WTC11 (cell line): ENCODE data around the gene BLVRA. TPM values are rescaled to one million over a fixed set of nuclear protein-coding genes. Genes with fewer than 3 reads are reported as not detected.

Source experiments
- ATAC-seq: fragments of 200-7000 bp; cut with Tn5 transposase; 2 replicates; pipeline ENCODE4 v1.10.0; 2021; ENCODE audit warnings: mild to moderate bottlenecking, moderate library complexity
- CTCF ChIA-PET: fragments of 300-600 bp; sonication (Branson Sonifier 250); formaldehyde crosslinking; loops from one replicate; lab custom pipeline; 2021; ENCODE audit warnings: antibody characterized with exemption; lab: Charles Lee
- POLR2A ChIA-PET: fragments of 350-600 bp; sonication (Branson Sonifier 250); formaldehyde crosslinking; loops from one replicate; lab custom pipeline; 2021; ENCODE audit warnings: antibody characterized with exemption; lab: Charles Lee
- DNase-seq: peaks from one replicate; pipeline ENCODE4 v3.0.0; 2021; ENCODE audit warnings: low spot score
- H3K27ac Mint-ChIP-seq: 2 replicates; pipeline ENCODE4 v1.8.0; 2021; ENCODE audit warnings: mixed read lengths
- H3K27me3 Mint-ChIP-seq: 2 replicates; pipeline ENCODE4 v1.8.0; 2021; ENCODE audit warnings: low read depth, mild to moderate bottlenecking, moderate library complexity, mixed read lengths
- H3K36me3 Mint-ChIP-seq: 2 replicates; pipeline ENCODE4 v1.8.0; 2021; ENCODE audit warnings: mixed read lengths
- H3K4me1 Mint-ChIP-seq: 2 replicates; pipeline ENCODE4 v1.8.0; 2022; ENCODE audit warnings: mixed read lengths
- H3K4me3 Mint-ChIP-seq: 2 replicates; pipeline ENCODE4 v1.8.0; 2021; ENCODE audit warnings: mild to moderate bottlenecking, moderate library complexity, mixed read lengths
- H3K9me3 Mint-ChIP-seq: 2 replicates; pipeline ENCODE4 v1.8.0; 2021; ENCODE audit warnings: mixed read lengths
- ATF1 ChIP-seq: sonication (generic); formaldehyde crosslinking; IDR thresholded peaks from 2 replicates; pipeline ENCODE4 v1.8.1; 2023; ENCODE audit warnings: mild to moderate bottlenecking, moderate library complexity, missing genetic modification reagents
- CREM ChIP-seq: sonication (generic); formaldehyde crosslinking; IDR thresholded peaks from 2 replicates; pipeline ENCODE4 v1.8.1; 2022; ENCODE audit warnings: mild to moderate bottlenecking, missing genetic modification reagents, moderate library complexity
- ELF4 ChIP-seq: sonication (generic); formaldehyde crosslinking; IDR thresholded peaks from 2 replicates; pipeline ENCODE4 v1.8.1; 2022; ENCODE audit warnings: low read depth, mild to moderate bottlenecking, moderate library complexity, missing genetic modification reagents
- EMX1 ChIP-seq: fragments of 250-450 bp; sonication (Bioruptor Pico); IDR thresholded peaks from 2 replicates; pipeline ENCODE4 v1.8.0; 2021; ENCODE audit warnings: mild to moderate bottlenecking
- ETV6 ChIP-seq: sonication (generic); formaldehyde crosslinking; IDR thresholded peaks from 2 replicates; pipeline ENCODE4 v1.8.1; 2022; ENCODE audit warnings: mild to moderate bottlenecking, missing genetic modification reagents
- JUN ChIP-seq: sonication (generic); formaldehyde crosslinking; IDR thresholded peaks from 2 replicates; pipeline ENCODE4 v1.8.0; 2023; ENCODE audit warnings: mild to moderate bottlenecking, missing genetic modification reagents
- KAT7 ChIP-seq: sonication (generic); formaldehyde crosslinking; IDR thresholded peaks from 2 replicates; pipeline ENCODE4 v1.8.1; 2023; ENCODE audit warnings: missing genetic modification reagents, mild to moderate bottlenecking, borderline replicate concordance
- MXD4 ChIP-seq: fragments of 250-450 bp; sonication (Bioruptor Pico); IDR thresholded peaks from 2 replicates; pipeline ENCODE4 v1.8.0; 2021; ENCODE audit warnings: mild to moderate bottlenecking, moderate library complexity, borderline replicate concordance
- NFATC4 ChIP-seq: fragments of 250-450 bp; sonication (Bioruptor Pico); IDR thresholded peaks from 2 replicates; pipeline ENCODE4 v1.9.0; 2021; ENCODE audit warnings: mild to moderate bottlenecking
- NFE2L1 ChIP-seq: sonication (generic); formaldehyde crosslinking; IDR thresholded peaks from 2 replicates; pipeline ENCODE4 v1.8.1; 2023; ENCODE audit warnings: missing genetic modification reagents
- NFYB ChIP-seq: sonication (generic); formaldehyde crosslinking; conservative IDR thresholded peaks from 2 replicates; pipeline ENCODE4 v1.8.0; 2022; ENCODE audit warnings: low read depth, missing genetic modification reagents
- NR1H2 ChIP-seq: sonication (generic); formaldehyde crosslinking; IDR thresholded peaks from 2 replicates; pipeline ENCODE4 v1.9.0; 2021; ENCODE audit warnings: mild to moderate bottlenecking, moderate library complexity, missing genetic modification reagents
- NR2C2 ChIP-seq: sonication (generic); formaldehyde crosslinking; IDR thresholded peaks from 2 replicates; pipeline ENCODE4 v1.8.0; 2022; ENCODE audit warnings: mild to moderate bottlenecking, missing genetic modification reagents
- NR3C1 ChIP-seq: sonication (generic); formaldehyde crosslinking; conservative IDR thresholded peaks from 2 replicates; pipeline ENCODE4 v1.8.1; 2023; ENCODE audit warnings: low read depth, mild to moderate bottlenecking, missing genetic modification reagents
- OVOL2 ChIP-seq: fragments of 250-450 bp; sonication (Bioruptor Pico); IDR thresholded peaks from 2 replicates; pipeline ENCODE4 v1.9.0; 2021; ENCODE audit warnings: mild to moderate bottlenecking, borderline replicate concordance
- PRRX2 ChIP-seq: fragments of 250-450 bp; sonication (Bioruptor Pico); IDR thresholded peaks from 2 replicates; pipeline ENCODE4 v1.8.0; 2021; ENCODE audit warnings: mild to moderate bottlenecking
- TEAD4 ChIP-seq: sonication (generic); formaldehyde crosslinking; IDR thresholded peaks from 2 replicates; pipeline ENCODE4 v1.8.0; 2022; ENCODE audit warnings: mild to moderate bottlenecking, missing genetic modification reagents
- TP53 ChIP-seq: sonication (generic); formaldehyde crosslinking; IDR thresholded peaks from 2 replicates; pipeline ENCODE4 v1.8.1; 2023; ENCODE audit warnings: mild to moderate bottlenecking, missing genetic modification reagents
- ZBTB21 ChIP-seq: sonication (generic); formaldehyde crosslinking; IDR thresholded peaks from 2 replicates; pipeline ENCODE4 v1.8.1; 2023; ENCODE audit warnings: mild to moderate bottlenecking, missing genetic modification reagents, borderline replicate concordance
- ZNF219 ChIP-seq: sonication (generic); formaldehyde crosslinking; IDR thresholded peaks from 2 replicates; pipeline ENCODE4 v1.8.0; 2023; ENCODE audit warnings: missing genetic modification reagents, mild to moderate bottlenecking, borderline replicate concordance
- ZNF232 ChIP-seq: sonication (generic); formaldehyde crosslinking; IDR thresholded peaks from 2 replicates; pipeline ENCODE4 v1.8.0; 2022; ENCODE audit warnings: mild to moderate bottlenecking, missing genetic modification reagents
- ZNF416 ChIP-seq: fragments of 250-450 bp; sonication (Bioruptor Pico); IDR thresholded peaks from 2 replicates; pipeline ENCODE4 v1.9.0; 2021; ENCODE audit warnings: mild to moderate bottlenecking, inconsistent platforms
- ZNF423 ChIP-seq: fragments of 250-450 bp; sonication (Bioruptor Pico); IDR thresholded peaks from 2 replicates; pipeline ENCODE4 v2.1.2; 2022; ENCODE audit warnings: mild to moderate bottlenecking, moderate library complexity
- total RNA-seq: library from RNA; stranded (reverse); gene quantifications from 3 replicates; pipeline ENCODE4 v1.2.3, GENCODE V29; 2021
- TF ChIP-seq, protein P1 (sequence below): sonication (generic); formaldehyde crosslinking; IDR thresholded peaks from 2 replicates; pipeline ENCODE4 v1.8.0; 2022; ENCODE audit warnings: mild to moderate bottlenecking, missing genetic modification reagents
- TF ChIP-seq, protein P2 (sequence below): sonication (generic); formaldehyde crosslinking; IDR thresholded peaks from 2 replicates; pipeline ENCODE4 v1.8.1; 2023; ENCODE audit warnings: mild to moderate bottlenecking, missing genetic modification reagents
- TF ChIP-seq, protein P3 (sequence below): sonication (generic); formaldehyde crosslinking; IDR thresholded peaks from 2 replicates; pipeline ENCODE4 v1.8.1; 2022; ENCODE audit warnings: low read depth, mild to moderate bottlenecking, moderate library complexity, missing genetic modification reagents, borderline replicate concordance
- TF ChIP-seq, protein P4 (sequence below): sonication (generic); formaldehyde crosslinking; IDR thresholded peaks from 2 replicates; pipeline ENCODE4 v1.8.0; 2022; ENCODE audit warnings: mild to moderate bottlenecking, missing genetic modification reagents
- TF ChIP-seq, protein P5 (sequence below): sonication (generic); formaldehyde crosslinking; IDR thresholded peaks from 2 replicates; pipeline ENCODE4 v1.8.0; 2022; ENCODE audit warnings: mild to moderate bottlenecking, missing genetic modification reagents
- TF ChIP-seq, protein P6 (sequence below): fragments of 250-450 bp; sonication (Bioruptor Pico); IDR thresholded peaks from 2 replicates; pipeline ENCODE4 v1.8.0; 2021; ENCODE audit warnings: mild to moderate bottlenecking

The BLVRA gene
- total RNA-seq, 1 experiment from 2014 or later = 35.5 TPM

DNA sequence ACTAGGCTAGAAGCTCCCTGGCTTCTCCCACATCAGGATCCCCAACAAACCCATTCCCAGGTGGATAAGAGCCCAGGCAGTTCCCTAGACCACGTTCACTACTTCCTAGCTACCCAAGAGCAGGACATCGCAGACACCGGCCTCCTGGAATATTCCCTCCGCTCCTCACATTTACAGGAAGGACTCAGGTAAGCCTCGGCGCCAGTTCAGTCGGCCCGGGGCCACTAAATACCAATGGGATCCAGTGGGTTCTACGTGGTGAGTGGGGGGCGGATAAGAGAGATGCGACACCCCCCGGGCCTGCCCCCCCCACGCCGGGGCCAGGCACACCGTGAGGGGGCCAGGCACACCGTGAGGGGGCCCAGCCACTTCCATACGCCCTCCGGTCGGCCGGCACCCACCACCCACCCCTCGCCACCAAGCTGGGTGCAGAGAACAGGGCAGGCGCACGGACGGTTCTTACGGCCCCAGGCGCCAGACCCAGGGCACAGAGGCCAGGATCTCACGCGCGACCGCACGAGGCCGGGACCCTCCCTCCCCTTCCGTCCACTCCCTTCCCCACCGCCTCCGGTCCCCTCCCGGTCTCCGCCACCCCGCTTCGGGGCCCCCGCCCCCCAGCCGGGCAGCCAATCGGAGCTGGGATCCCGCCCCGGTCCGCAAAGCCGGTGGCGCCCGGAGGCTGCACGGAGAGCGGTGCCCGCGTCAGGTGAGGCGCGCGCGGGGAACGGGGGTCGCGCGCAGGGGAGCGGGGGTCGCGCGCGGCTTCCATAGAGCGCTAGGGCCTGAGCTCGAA lies at the start of gene BLVRA (continued):
- TF ChIP-seq ZBTB21 (CRISPR knock-in tag) (no peak), NR1H2 (CRISPR knock-in tag) (no peak), ZNF232 (CRISPR knock-in tag) (no peak), NFYB (CRISPR knock-in tag) (peak; percentile 38; the same call in 1 of the 2 replicates), TP53 (CRISPR knock-in tag) (no peak), MXD4 (CRISPR knock-in tag) (no peak), ZNF416 (CRISPR knock-in tag) (no peak), ZNF423 (CRISPR knock-in tag) (no peak), KAT7 (no peak), OVOL2 (CRISPR knock-in tag) (no peak), NFATC4 (CRISPR knock-in tag) (no peak), CREM (0 out of 2 replicates have a peak, but pooled peaks have one; percentile 1), TEAD4 (CRISPR knock-in tag) (no peak), PRRX2 (CRISPR knock-in tag) (no peak), ETV6 (CRISPR knock-in tag) (0 out of 2 replicates have a peak, but pooled peaks have one; percentile 57), EMX1 (CRISPR knock-in tag) (no peak), NR2C2 (CRISPR knock-in tag) (no peak)
- TF ChIP-seq, protein P1, sequence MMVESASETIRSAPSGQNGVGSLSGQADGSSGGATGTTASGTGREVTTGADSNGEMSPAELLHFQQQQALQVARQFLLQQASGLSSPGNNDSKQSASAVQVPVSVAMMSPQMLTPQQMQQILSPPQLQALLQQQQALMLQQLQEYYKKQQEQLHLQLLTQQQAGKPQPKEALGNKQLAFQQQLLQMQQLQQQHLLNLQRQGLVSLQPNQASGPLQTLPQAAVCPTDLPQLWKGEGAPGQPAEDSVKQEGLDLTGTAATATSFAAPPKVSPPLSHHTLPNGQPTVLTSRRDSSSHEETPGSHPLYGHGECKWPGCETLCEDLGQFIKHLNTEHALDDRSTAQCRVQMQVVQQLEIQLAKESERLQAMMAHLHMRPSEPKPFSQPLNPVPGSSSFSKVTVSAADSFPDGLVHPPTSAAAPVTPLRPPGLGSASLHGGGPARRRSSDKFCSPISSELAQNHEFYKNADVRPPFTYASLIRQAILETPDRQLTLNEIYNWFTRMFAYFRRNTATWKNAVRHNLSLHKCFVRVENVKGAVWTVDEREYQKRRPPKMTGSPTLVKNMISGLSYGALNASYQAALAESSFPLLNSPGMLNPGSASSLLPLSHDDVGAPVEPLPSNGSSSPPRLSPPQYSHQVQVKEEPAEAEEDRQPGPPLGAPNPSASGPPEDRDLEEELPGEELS (CRISPR knock-in tag) = peak; percentile 32; the same call in 1 of the 2 replicates
- TF ChIP-seq, protein P2, sequence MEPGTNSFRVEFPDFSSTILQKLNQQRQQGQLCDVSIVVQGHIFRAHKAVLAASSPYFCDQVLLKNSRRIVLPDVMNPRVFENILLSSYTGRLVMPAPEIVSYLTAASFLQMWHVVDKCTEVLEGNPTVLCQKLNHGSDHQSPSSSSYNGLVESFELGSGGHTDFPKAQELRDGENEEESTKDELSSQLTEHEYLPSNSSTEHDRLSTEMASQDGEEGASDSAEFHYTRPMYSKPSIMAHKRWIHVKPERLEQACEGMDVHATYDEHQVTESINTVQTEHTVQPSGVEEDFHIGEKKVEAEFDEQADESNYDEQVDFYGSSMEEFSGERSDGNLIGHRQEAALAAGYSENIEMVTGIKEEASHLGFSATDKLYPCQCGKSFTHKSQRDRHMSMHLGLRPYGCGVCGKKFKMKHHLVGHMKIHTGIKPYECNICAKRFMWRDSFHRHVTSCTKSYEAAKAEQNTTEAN (CRISPR knock-in tag) = peak; percentile 65; the same call in 1 of the 2 replicates
- TF ChIP-seq, protein P3, sequence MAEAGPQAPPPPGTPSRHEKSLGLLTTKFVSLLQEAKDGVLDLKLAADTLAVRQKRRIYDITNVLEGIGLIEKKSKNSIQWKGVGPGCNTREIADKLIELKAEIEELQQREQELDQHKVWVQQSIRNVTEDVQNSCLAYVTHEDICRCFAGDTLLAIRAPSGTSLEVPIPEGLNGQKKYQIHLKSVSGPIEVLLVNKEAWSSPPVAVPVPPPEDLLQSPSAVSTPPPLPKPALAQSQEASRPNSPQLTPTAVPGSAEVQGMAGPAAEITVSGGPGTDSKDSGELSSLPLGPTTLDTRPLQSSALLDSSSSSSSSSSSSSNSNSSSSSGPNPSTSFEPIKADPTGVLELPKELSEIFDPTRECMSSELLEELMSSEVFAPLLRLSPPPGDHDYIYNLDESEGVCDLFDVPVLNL = no peak
- TF ChIP-seq, protein P4, sequence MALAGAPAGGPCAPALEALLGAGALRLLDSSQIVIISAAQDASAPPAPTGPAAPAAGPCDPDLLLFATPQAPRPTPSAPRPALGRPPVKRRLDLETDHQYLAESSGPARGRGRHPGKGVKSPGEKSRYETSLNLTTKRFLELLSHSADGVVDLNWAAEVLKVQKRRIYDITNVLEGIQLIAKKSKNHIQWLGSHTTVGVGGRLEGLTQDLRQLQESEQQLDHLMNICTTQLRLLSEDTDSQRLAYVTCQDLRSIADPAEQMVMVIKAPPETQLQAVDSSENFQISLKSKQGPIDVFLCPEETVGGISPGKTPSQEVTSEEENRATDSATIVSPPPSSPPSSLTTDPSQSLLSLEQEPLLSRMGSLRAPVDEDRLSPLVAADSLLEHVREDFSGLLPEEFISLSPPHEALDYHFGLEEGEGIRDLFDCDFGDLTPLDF = 0 out of 2 replicates have a peak, but pooled peaks have one; percentile 41

DNA sequence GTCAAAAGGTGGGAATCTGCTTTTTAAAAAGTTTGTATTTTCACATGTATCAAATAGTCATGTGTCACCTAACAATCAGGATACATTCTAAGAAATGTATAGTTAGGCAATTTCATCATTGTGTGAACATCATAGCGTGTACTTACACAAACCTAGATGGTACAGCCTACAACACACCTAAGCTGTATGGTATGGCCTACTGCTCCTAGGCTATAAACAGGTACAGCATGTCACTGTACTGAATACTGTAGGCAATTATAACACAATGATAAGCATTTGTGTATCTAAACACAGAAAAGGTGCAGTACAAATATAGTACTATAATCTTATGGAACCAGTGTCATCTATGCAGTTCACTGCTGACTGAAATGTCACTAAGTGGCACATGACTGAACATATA lies 47.0 kb upstream of the BLVRA start:
- no peak for DNase-seq
- H3K9me3 Mint-ChIP-seq = peaks cover 23% of the 10 kb centered on the region
- ChIA-PET CTCF (interaction anchor here (1.0 to 2.7 kb wide), 2 partner anchors 9 to 129 kb away, joined by 3 to 16 read pairs; partner anchors contain the start of gene STK17A), POLR2A (no interaction called here)
- no peaks in the 10 kb centered on the region for H3K27me3 Mint-ChIP-seq
- H3K4me3 Mint-ChIP-seq = no peak overlapping the region
- H3K36me3 Mint-ChIP-seq = peaks cover 36% of the 10 kb centered on the region
- peaks cover 18% of the 10 kb centered on the region for H3K4me1 Mint-ChIP-seq
- no peak for ATAC-seq
- H3K27ac Mint-ChIP-seq = no peak overlapping the region
- TF ChIP-seq MXD4 (CRISPR knock-in tag) (no peak), TP53 (CRISPR knock-in tag) (no peak), JUN (CRISPR knock-in tag) (no peak), ZNF219 (no peak), NFE2L1 (no peak), NR3C1 (CRISPR knock-in tag) (no peak), ATF1 (no peak), ELF4 (CRISPR knock-in tag) (no peak), NR1H2 (CRISPR knock-in tag) (no peak)
- TF ChIP-seq, protein P5, sequence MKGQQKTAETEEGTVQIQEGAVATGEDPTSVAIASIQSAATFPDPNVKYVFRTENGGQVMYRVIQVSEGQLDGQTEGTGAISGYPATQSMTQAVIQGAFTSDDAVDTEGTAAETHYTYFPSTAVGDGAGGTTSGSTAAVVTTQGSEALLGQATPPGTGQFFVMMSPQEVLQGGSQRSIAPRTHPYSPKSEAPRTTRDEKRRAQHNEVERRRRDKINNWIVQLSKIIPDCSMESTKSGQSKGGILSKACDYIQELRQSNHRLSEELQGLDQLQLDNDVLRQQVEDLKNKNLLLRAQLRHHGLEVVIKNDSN = no peak
- TF ChIP-seq, protein P1 (CRISPR knock-in tag) = no peak
- TF ChIP-seq, protein P6, sequence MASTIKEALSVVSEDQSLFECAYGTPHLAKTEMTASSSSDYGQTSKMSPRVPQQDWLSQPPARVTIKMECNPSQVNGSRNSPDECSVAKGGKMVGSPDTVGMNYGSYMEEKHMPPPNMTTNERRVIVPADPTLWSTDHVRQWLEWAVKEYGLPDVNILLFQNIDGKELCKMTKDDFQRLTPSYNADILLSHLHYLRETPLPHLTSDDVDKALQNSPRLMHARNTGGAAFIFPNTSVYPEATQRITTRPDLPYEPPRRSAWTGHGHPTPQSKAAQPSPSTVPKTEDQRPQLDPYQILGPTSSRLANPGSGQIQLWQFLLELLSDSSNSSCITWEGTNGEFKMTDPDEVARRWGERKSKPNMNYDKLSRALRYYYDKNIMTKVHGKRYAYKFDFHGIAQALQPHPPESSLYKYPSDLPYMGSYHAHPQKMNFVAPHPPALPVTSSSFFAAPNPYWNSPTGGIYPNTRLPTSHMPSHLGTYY (CRISPR knock-in tag) = no peak
